ENCODE measurements around the gene ATF7.
A peak's percentile ranks its signal among the peaks of the same experiment; 100 is the strongest.

Gene ATF7

GRCh38 chr12:53480491-53481442 is 145.4 kb downstream of the ATF7 start:
- no peak for DNase-seq (ENCODE audit: low read depth in 1 of 2, low spot score in 1 of 2)
- Histone ChIP-seq H3K27ac (replicated peaks) (no peak overlapping the region), H3K27me3 (ENCODE audit: insufficient read depth, poor library complexity, severe bottlenecking) (no peaks in the 10 kb centered on the region), H3K4me3 (replicated peaks; ENCODE audit: insufficient read depth, low read length) (no peak overlapping the region)
- TF ChIP-seq SPI1 (IDR thresholded peaks at IDR 0.05; ENCODE audit: borderline replicate concordance, low read depth) (no peak), CTCF (IDR thresholded peaks at IDR 0.05; ENCODE audit: insufficient read depth, low read length) (no peak)

GRCh38 chr12:53479331-53479730 is 146.9 kb downstream of the ATF7 start:
- H3K27ac ChIP-seq (replicated peaks), result no peak overlapping the region
- no peak for DNase-seq (ENCODE audit: low read depth in 1 of 2, low spot score in 1 of 2)
- H3K4me3 ChIP-seq (replicated peaks; ENCODE audit: insufficient read depth, low read length), result no peak overlapping the region
- TF ChIP-seq CTCF (IDR thresholded peaks at IDR 0.05; ENCODE audit: insufficient read depth, low read length) (no peak), GABPA (IDR thresholded peaks at IDR 0.05; ENCODE audit: low read depth) (no peak), POLR2AphosphoS5 (IDR thresholded peaks at IDR 0.05; ENCODE audit: low read depth) (no peak), SPI1 (IDR thresholded peaks at IDR 0.05; ENCODE audit: borderline replicate concordance, low read depth) (no peak)
- TF ChIP-seq, protein P1, sequence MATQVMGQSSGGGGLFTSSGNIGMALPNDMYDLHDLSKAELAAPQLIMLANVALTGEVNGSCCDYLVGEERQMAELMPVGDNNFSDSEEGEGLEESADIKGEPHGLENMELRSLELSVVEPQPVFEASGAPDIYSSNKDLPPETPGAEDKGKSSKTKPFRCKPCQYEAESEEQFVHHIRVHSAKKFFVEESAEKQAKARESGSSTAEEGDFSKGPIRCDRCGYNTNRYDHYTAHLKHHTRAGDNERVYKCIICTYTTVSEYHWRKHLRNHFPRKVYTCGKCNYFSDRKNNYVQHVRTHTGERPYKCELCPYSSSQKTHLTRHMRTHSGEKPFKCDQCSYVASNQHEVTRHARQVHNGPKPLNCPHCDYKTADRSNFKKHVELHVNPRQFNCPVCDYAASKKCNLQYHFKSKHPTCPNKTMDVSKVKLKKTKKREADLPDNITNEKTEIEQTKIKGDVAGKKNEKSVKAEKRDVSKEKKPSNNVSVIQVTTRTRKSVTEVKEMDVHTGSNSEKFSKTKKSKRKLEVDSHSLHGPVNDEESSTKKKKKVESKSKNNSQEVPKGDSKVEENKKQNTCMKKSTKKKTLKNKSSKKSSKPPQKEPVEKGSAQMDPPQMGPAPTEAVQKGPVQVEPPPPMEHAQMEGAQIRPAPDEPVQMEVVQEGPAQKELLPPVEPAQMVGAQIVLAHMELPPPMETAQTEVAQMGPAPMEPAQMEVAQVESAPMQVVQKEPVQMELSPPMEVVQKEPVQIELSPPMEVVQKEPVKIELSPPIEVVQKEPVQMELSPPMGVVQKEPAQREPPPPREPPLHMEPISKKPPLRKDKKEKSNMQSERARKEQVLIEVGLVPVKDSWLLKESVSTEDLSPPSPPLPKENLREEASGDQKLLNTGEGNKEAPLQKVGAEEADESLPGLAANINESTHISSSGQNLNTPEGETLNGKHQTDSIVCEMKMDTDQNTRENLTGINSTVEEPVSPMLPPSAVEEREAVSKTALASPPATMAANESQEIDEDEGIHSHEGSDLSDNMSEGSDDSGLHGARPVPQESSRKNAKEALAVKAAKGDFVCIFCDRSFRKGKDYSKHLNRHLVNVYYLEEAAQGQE (IDR thresholded peaks at IDR 0.05; ENCODE audit: insufficient replicate concordance, low read depth), result no peak
- H3K27me3 ChIP-seq (ENCODE audit: insufficient read depth, poor library complexity, severe bottlenecking), result no peaks in the 10 kb centered on the region

DNA sequence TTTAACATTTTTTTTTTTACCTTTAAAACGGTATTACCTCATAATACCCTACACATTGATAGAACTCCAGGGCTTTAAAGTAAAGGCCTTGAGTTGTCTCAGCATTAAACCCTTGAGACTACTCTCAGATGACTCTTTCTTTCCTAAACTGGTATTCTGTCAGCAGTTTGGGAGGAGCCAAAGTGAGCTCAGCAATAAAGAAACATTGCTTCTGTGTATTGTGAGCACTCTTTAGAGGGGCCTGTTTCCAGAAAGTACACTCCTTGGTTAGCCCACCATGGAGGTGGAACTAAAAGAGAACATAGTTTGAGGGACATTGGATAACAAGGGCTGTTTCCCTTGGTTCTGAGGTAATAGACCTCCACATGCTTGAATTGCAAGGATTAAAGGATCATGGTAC is 147.3 kb downstream of the ATF7 start:
- Histone ChIP-seq H3K27ac (replicated peaks) (no peak overlapping the region), H3K27me3 (ENCODE audit: insufficient read depth, poor library complexity, severe bottlenecking) (no peaks in the 10 kb centered on the region), H3K4me3 (replicated peaks; ENCODE audit: insufficient read depth, low read length) (no peak overlapping the region)
- TF ChIP-seq SPI1 (IDR thresholded peaks at IDR 0.05; ENCODE audit: borderline replicate concordance, low read depth), result no peak
- peak; percentile 29; the same call in 1 of the 2 replicates for TF ChIP-seq POLR2AphosphoS5 (IDR thresholded peaks at IDR 0.05; ENCODE audit: low read depth)
- no peak for TF ChIP-seq GABPA (IDR thresholded peaks at IDR 0.05; ENCODE audit: low read depth)
- TF ChIP-seq CTCF (IDR thresholded peaks at IDR 0.05; ENCODE audit: insufficient read depth, low read length), result no peak
- TF ChIP-seq, protein P1 (IDR thresholded peaks at IDR 0.05; ENCODE audit: insufficient replicate concordance, low read depth), result no peak
- DNase-seq (ENCODE audit: low read depth in 1 of 2, low spot score in 1 of 2), result no peak

Data from HL-60 (cell line).